Bronchial epithelial cell (primary cell): ENCODE results near the gene NSDHL. TPM values are rescaled to one million over a fixed set of nuclear protein-coding genes. Genes with fewer than 3 reads are reported as not detected.
A peak's percentile ranks its signal among the peaks of the same experiment; 100 is the strongest.

Experiments
- DNase-seq: peaks from one replicate; pipeline ENCODE4 v3.0.0-alpha.2; 2010; ENCODE audit warnings: low read depth
- FAIRE-seq: peaks from 2 replicates; lab custom pipeline; 2011; peaks lifted over from hg19 to GRCh38; lab: Jason Lieb, UNC
- H3K27me3 ChIP-seq: 2 replicates; pipeline ENCODE4 v1.5.1; 2011; ENCODE audit warnings: low read length; ENCODE audit not compliant: control insufficient read depth, insufficient read depth
- H3K36me3 ChIP-seq: 2 replicates; pipeline ENCODE4 v1.5.1; 2011; ENCODE audit warnings: low read length; ENCODE audit not compliant: control insufficient read depth, insufficient read depth
- H3K4me3 ChIP-seq: 2 replicates; pipeline ENCODE4 v1.5.1; 2011; ENCODE audit warnings: mild to moderate bottlenecking, low read depth, low read length, control low read depth
- CTCF ChIP-seq: IDR thresholded peaks from 2 replicates; pipeline ENCODE4 v1.5.1; 2011; ENCODE audit warnings: mild to moderate bottlenecking, moderate library complexity, low read length, control low read depth, inconsistent platforms; ENCODE audit not compliant: insufficient read depth, severe bottlenecking
- total RNA-seq: library from RNA; depleted of rRNA; stranded (reverse); fragments of >200 nt; gene quantifications from 2 replicates; pipeline ENCODE4 v1.2.1, GENCODE V29; 2014

NSDHL gene
- total RNA-seq, 1 donor from 2014 or later, result 18.4 TPM

GRCh38 chrX:152814048-152814447, 16.8 kb upstream of the NSDHL start:
- H3K36me3 ChIP-seq, result no peaks in the 10 kb centered on the region
- H3K27me3 ChIP-seq, result no peaks in the 10 kb centered on the region
- FAIRE-seq, result no peak
- no peak for TF ChIP-seq CTCF
- no peak overlapping the region for H3K4me3 ChIP-seq
- DNase-seq, result no peak

GRCh38 chrX:152817078-152817764, 13.6 kb upstream of the NSDHL start:
- FAIRE-seq (no peak), DNase-seq (peak; percentile 36)
- Histone ChIP-seq H3K27me3 (no peaks in the 10 kb centered on the region), H3K36me3 (no peaks in the 10 kb centered on the region), H3K4me3 (no peak overlapping the region)
- TF ChIP-seq CTCF, result no peak

GRCh38 chrX:152818356-152818755, 12.5 kb upstream of the NSDHL start:
- Histone ChIP-seq H3K4me3 (no peak overlapping the region), H3K27me3 (no peaks in the 10 kb centered on the region), H3K36me3 (no peaks in the 10 kb centered on the region)
- TF ChIP-seq CTCF, result no peak
- FAIRE-seq (no peak), DNase-seq (no peak)

GRCh38 chrX:152819266-152819665, 11.6 kb upstream of the NSDHL start:
- Histone ChIP-seq H3K27me3 (no peaks in the 10 kb centered on the region), H3K4me3 (no peak overlapping the region), H3K36me3 (no peaks in the 10 kb centered on the region)
- peak; percentile 27 for DNase-seq
- TF ChIP-seq CTCF, result no peak
- no peak for FAIRE-seq

- Histone ChIP-seq H3K4me3 (no peak overlapping the region), H3K27me3 (no peaks in the 10 kb centered on the region), H3K36me3 (no peaks in the 10 kb centered on the region)
- no peak for TF ChIP-seq CTCF
- FAIRE-seq, result peak; percentile 91
- peak; percentile 81 for DNase-seq
Measured at GRCh38 chrX:152819732-152820131, 11.1 kb upstream of the NSDHL start.

- Histone ChIP-seq H3K27me3 (no peaks in the 10 kb centered on the region), H3K36me3 (no peaks in the 10 kb centered on the region), H3K4me3 (no peak overlapping the region)
- DNase-seq (peak; percentile 37), FAIRE-seq (no peak)
- TF ChIP-seq CTCF, result peak; percentile 68
Measured at GRCh38 chrX:152821145-152821765, 9.6 kb upstream of the NSDHL start.
